ENCODE measurements around the gene NUCB1.
A peak's percentile ranks its signal among the peaks of the same experiment; 100 is the strongest.

The NUCB1 gene

GRCh38 chr19:48933382-48933932 is 33.3 kb downstream of the NUCB1 start, which contains the start of gene DHDH:
Gene DHDH (plus strand): TSS chr19:48933699. CDS start chr19:48933722, 23 bp downstream.
- DNase-seq (ENCODE audit: extremely low read depth in 1 of 2, low read depth in 1 of 2), result peak; percentile 57 to 71

DNA sequence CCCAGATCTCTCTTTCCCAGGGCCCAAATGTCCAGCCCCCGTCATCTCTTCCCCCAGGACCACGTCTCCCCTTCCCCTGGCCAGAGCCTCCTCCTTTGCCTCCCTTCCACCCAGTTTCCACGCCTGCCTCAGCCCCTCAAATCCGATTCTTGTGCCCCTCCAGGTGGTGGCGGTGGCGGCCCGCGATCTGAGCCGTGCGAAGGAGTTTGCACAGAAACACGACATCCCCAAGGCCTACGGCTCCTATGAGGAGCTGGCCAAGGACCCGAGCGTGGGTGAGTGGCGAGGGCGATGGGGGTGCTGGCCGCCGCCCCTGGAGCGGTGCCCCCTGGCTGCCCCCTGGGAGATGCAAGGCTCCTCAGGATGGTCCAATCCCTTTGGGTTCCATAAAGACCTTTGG is 34.7 kb downstream of the NUCB1 start:
- no peak for DNase-seq (ENCODE audit: extremely low read depth in 1 of 2, low read depth in 1 of 2)

DNA sequence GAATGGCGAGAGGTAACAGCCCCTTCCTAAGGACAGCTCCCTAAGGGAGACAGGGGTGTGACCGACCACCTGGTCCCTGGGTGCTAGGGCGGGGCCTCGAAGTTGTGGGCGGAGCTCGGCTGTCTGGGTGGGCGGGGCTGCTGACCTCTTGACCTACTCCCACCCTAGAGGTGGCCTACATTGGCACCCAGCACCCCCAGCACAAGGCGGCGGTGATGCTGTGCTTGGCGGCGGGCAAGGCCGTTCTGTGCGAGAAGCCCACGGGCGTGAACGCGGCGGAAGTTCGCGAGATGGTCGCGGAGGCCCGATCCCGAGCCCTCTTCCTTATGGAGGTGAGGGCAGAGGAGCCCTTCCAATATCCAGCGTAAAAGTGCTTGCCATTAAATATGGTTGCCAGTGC is 35.8 kb downstream of the NUCB1 start:
- DNase-seq (ENCODE audit: extremely low read depth in 1 of 2, low read depth in 1 of 2), result no peak

- DNase-seq (ENCODE audit: extremely low read depth in 1 of 2, low read depth in 1 of 2), result no peak
Observed at GRCh38 chr19:48938256-48938655, 38.1 kb downstream of the NUCB1 start.

DNA sequence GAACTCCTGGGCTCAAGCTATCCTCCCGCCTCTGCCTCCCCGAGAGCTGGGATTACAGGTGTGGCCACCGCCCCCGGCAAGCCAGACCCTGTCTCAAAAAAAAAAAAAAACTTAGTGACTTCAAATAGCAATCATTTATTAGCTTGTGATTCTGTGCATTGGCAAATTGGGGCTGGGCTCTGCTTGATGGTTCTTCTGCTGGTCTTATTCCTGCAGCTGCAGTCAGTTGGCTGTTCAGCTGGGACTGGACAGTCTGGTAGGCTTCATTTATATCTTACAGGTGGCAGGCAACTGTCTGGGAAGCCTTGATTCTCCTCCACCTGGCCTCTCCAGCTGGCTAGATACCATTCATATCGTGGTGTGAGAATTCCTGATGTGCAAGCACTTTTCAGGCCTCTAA is 40.8 kb downstream of the NUCB1 start:
- no peak for DNase-seq (ENCODE audit: extremely low read depth in 1 of 2, low read depth in 1 of 2)

GRCh38 chr19:48943081-48943480 is 43.0 kb downstream of the NUCB1 start:
- no peak for DNase-seq (ENCODE audit: extremely low read depth in 1 of 2, low read depth in 1 of 2)

- no peak for DNase-seq (ENCODE audit: extremely low read depth in 1 of 2, low read depth in 1 of 2)
Observed at GRCh38 chr19:48945415-48945814, 45.3 kb downstream of the NUCB1 start.

GRCh38 chr19:48945817-48946216 is 45.7 kb downstream of the NUCB1 start:
- no peak for DNase-seq (ENCODE audit: extremely low read depth in 1 of 2, low read depth in 1 of 2)

DNA sequence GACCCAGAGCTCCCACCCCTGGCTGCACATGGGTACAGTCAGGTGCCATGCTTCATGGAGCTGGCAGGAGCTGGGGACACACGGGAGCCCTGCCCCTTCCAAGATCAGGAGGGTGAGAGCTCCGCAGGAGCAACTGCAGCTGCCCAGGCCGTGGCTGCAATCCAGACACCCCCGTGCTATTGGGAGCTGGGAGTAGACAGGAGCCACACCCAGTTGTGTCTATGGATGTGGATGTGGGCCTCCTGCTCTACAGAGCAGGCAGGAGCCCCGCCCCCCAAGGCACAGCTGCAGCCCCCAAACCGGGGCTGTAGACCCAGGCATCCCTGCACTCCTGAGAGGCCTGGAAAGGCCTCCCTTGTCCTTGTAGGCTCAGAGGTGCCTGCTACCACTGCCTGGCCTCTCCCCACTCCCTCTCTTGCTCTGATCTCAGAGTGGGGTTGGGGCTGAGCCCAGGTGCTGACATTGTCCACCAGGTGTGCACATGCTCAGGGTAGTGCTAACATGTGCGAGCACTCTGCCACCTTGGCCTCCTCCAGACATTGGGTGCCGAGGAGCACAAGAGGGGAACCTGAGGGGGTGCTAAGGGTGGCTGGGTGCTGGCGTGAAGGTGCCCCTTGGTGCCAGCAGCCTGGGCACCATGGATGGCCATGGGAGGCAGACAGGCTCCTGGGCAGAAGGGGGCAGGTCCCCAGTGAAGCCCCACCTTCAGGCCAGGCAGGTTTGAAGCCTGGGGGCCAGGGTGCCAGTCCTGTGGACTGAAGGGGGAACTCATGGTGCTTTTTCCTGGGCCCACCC is 46.5 kb downstream of the NUCB1 start:
- no peak for DNase-seq (ENCODE audit: extremely low read depth in 1 of 2, low read depth in 1 of 2)

- DNase-seq (ENCODE audit: extremely low read depth in 1 of 2, low read depth in 1 of 2), result no peak
Observed at GRCh38 chr19:48947258-48947542, 47.1 kb downstream of the NUCB1 start.

DNA sequence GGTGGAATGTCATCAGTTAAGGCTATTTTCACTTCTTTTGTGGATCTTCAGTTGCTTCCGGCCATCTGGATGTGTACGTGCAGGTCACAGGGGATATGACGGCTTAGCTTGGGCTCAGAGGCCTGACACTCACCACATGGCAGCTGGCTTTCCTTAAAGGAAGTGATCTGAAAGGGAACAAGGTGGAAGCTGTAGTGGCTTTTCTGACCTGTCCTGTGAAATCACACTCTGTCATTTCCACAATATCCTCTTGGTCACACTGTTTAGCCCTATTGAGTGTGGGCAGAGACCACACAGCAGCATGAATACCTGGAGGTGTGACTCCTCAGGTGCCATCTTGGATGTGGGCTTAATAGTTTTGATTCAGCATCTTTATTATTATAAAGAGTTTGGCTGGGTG is 50.0 kb downstream of the NUCB1 start:
- no peak for DNase-seq (ENCODE audit: extremely low read depth in 1 of 2, low read depth in 1 of 2)

DNA sequence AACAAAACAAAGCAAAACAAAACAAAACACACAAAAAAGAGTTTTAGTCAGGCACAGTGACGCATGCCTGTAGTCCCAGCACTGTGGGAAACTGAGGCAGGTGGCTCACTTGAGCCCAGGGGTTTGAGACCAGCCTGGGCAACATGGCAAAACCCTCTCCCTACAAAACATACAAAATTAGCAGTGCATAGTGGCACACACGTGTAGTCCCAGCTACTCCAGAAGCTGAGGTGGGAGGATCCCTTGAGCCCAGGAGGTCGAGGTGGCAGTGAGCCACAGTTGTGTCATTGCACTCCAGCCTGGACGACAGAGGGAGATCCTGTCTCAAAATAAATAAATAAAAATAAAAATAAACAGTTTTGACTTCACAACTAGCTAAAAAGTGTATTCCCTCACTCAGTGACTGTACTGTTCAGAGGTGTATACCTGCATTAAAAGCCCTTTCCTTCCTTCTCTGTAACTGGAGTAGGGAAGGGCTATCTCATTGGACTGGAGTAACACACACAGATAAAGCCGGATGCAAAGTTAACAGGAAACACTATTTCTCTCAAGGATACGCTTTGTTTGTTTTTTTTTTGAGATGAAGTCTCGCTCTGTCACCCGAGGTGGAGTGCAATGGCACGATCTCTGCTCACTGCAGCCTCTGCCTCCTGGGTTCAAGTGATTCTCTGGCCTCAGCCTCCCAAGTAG is 50.9 kb downstream of the NUCB1 start:
- no peak for DNase-seq (ENCODE audit: extremely low read depth in 1 of 2, low read depth in 1 of 2)

GRCh38 chr19:48953141-48953540 is 53.0 kb downstream of the NUCB1 start:
- no peak for DNase-seq (ENCODE audit: extremely low read depth in 1 of 2, low read depth in 1 of 2)

DNA sequence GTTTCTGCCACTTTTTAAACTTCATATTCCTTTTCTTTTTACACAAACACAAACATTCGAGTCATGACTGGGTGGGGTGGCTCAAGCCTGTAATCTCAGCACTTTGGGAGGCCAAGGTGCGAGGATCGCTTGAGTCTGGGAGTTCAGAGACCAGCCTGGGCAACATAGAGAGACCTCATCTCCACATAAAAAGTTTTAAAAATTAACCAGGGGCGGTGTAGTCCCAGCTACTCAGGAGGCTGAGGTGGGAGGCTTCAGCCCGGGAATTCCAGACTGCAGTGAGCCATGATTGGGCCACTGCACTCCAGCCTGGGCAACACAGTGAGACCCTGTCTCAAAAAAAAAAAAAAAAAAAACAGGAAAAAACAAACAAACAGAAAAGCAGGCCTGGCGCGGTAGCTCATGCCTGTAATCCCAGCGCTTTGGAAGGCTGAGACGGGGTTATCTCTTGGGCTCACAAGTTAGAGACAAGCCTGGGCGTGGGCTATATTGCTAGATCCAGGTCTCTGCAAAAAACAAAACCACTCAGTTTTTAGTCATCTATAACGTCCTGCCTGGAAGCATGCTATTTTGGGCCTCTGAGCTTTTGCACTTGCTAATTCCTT is 54.0 kb downstream of the NUCB1 start:
- no peak for DNase-seq (ENCODE audit: extremely low read depth in 1 of 2, low read depth in 1 of 2)

DNA sequence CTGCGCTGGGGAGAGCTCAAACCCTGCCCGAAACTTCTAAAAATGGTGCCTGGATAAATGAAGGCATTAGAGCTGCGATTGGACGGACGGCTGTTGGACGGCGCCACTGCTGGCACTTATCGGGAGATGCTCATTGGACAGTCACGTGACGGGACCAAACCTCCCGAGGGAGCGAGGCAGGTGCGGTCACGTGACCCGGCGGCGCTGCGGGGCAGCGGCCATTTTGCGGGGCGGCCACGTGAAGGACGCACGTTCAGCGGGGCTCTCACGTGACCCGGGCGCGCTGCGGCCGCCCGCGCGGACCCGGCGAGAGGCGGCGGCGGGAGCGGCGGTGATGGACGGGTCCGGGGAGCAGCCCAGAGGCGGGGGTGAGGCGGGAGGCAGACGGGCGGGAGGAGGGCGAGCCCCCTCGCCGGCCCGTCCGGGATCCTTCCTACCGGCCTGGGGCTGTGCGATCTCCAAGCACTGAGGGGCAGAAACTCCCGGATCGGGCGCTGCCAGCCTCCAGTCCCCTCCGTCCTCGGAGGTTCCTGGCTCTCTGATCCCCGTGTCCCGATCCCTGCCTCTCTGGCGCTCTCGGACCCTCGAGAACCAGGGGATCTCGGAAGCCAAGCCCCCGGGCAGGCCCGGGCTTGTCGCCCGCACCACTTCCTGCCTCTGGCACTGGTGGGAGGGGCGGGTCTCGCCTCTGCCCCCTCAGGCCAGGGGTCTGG is 54.6 kb downstream of the NUCB1 start, which contains the start of gene BAX:
BAX (plus strand) TSS at position 281 of the 713 bp plus-strand sequence; CDS start at position 335, 54 bp downstream.
- peak; percentile 91 to 95 for DNase-seq (ENCODE audit: extremely low read depth in 1 of 2, low read depth in 1 of 2)

- DNase-seq (ENCODE audit: extremely low read depth in 1 of 2, low read depth in 1 of 2), result no peak
Observed at GRCh38 chr19:48955308-48955958, 55.3 kb downstream of the NUCB1 start.

- no peak for DNase-seq (ENCODE audit: extremely low read depth in 1 of 2, low read depth in 1 of 2)
Observed at GRCh38 chr19:48958006-48958405, 57.9 kb downstream of the NUCB1 start.

- no peak for DNase-seq (ENCODE audit: extremely low read depth in 1 of 2, low read depth in 1 of 2)
Observed at GRCh38 chr19:48959341-48960239, 59.5 kb downstream of the NUCB1 start.

DNA sequence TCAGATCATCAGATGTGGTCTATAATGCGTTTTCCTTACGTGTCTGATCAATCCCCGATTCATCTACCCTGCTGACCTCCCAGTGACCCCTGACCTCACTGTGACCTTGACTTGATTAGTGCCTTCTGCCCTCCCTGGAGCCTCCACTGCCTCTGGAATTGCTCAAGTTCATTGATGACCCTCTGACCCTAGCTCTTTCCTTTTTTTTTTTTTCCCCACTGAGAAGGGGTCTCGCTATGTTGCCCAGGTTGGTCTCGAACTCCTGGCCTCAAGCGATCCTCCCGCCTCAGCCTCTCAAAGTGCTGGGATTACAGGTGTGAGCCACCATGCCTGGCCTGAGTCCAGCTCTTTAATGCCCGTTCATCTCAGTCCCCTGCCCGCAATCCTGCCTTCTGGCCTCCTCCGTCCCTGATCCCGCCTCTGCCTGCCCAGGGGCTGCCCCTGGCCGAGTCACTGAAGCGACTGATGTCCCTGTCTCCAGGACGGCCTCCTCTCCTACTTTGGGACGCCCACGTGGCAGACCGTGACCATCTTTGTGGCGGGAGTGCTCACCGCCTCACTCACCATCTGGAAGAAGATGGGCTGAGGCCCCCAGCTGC is 61.0 kb downstream of the NUCB1 start:
- DNase-seq (ENCODE audit: extremely low read depth in 1 of 2, low read depth in 1 of 2), result no peak

Measured in stimulated activated CD8-positive, alpha-beta memory T cell treated with anti-CD3 and anti-CD28 coated beads, Interleukin-7, amount 100 ng/mL, for 48 hours (primary cell).